GM12878 (cell line): ENCODE results near the gene ADM. TPM values are rescaled to one million over a fixed set of nuclear protein-coding genes. Genes with fewer than 3 reads are reported as not detected.

Experiments used
- ATAC-seq: fragments of 200-7000 bp; cut with Tn5 transposase; 3 replicates; pipeline ENCODE4 v1.9.1; 2020; ENCODE audit warnings: mild to moderate bottlenecking, moderate library complexity
- BruUV-seq: library from RNA; stranded (reverse); fragments of 400-500 nt; replicated peaks from 2 replicates; lab custom pipeline; 2021; lab: Mats Ljungman, UMichigan
- CTCF ChIA-PET: fragments of 300-600 bp; sonication (Branson Sonifier 250); formaldehyde crosslinking; extraction: SDS; loops from one replicate; lab custom pipeline; 2021; ENCODE audit warnings: inconsistent platforms; lab: Yijun Ruan, JAX
- POLR2A ChIA-PET: fragments of 350-600 bp; formaldehyde crosslinking; extraction: SDS; loops from one replicate; lab custom pipeline; 2021; ENCODE audit warnings: inconsistent platforms; lab: Charles Lee
- RAD21 ChIA-PET: fragments of 300-600 bp; sonication (Branson Sonifier 250); formaldehyde crosslinking; loops from one replicate; lab custom pipeline; 2023; ENCODE audit warnings: antibody characterized with exemption; ENCODE audit not compliant: unreplicated experiment; lab: Charles Lee
- SMC1A ChIA-PET: fragments of 300-600 bp; sonication (Branson Sonifier 250); formaldehyde crosslinking; loops from one replicate; lab custom pipeline; 2023; ENCODE audit not compliant: unreplicated experiment, uncharacterized antibody; lab: Charles Lee
- DNase-seq: peaks from one replicate; pipeline ENCODE4 v3.0.0-alpha.2; 2011; ENCODE audit warnings: low read depth, low spot score
- FAIRE-seq: peaks from 3 replicates; lab custom pipeline; 2011; peaks lifted over from hg19 to GRCh38; lab: Jason Lieb, UNC
- H2AFZ ChIP-seq: 2 replicates; pipeline ENCODE4 v1.6.0; 2011; ENCODE audit warnings: low read depth, low read length, control low read depth; ENCODE audit not compliant: control insufficient read depth
- H3K27ac ChIP-seq: 2 replicates; pipeline ENCODE4 v1.5.1; 2011; ENCODE audit warnings: control low read depth; ENCODE audit not compliant: control insufficient read depth, insufficient read depth
- H3K27me3 ChIP-seq, 2 experiments: replicated peaks in 1 of 2; 2 replicates each; pipeline versions ENCODE4 v1.6.0 to v1.6.1; 2011; ENCODE audit warnings: low read length in 1 of 2; ENCODE audit not compliant: control insufficient read depth in 2 of 2, insufficient read depth in 2 of 2
- H3K36me3 ChIP-seq, 2 experiments: 2 replicates each; pipeline ENCODE4 v1.5.1; 2011; ENCODE audit warnings: low read length in 1 of 2; ENCODE audit not compliant: control insufficient read depth in 2 of 2, insufficient read depth in 2 of 2
- H3K4me1 ChIP-seq: 2 replicates; pipeline ENCODE4 v1.6.1; 2011; ENCODE audit warnings: mild to moderate bottlenecking, low read length, moderate library complexity, mixed read lengths; ENCODE audit not compliant: control insufficient read depth, insufficient read depth
- H3K4me2 ChIP-seq: 2 replicates; pipeline ENCODE4 v1.6.0; 2011; ENCODE audit warnings: control low read depth; ENCODE audit not compliant: control insufficient read depth, insufficient read depth
- H3K4me3 ChIP-seq: fragments of 200-600 bp; sonication (generic); 2 replicates; pipeline ENCODE4 v1.5.1; 2016
- H3K79me2 ChIP-seq: 2 replicates; pipeline ENCODE4 v1.6.0; 2011; ENCODE audit warnings: low read length; ENCODE audit not compliant: control insufficient read depth, insufficient read depth
- H3K9ac ChIP-seq: 2 replicates; pipeline ENCODE4 v1.8.0; 2011; ENCODE audit warnings: low read length, control low read depth, mixed read lengths; ENCODE audit not compliant: control insufficient read depth, insufficient read depth
- H3K9me3 ChIP-seq: replicated peaks from 3 replicates; pipeline ENCODE4 v1.5.1; 2011; ENCODE audit warnings: mild to moderate bottlenecking, low read length; ENCODE audit not compliant: control insufficient read depth, insufficient read depth
- H4K20me1 ChIP-seq: 2 replicates; pipeline ENCODE4 v1.6.0; 2011; ENCODE audit not compliant: control insufficient read depth, insufficient read depth
- IKZF1 ChIP-seq: fragments of 450-650 bp; conservative IDR thresholded peaks from 2 replicates; pipeline ENCODE4 v1.6.1; 2017; ENCODE audit warnings: antibody characterized with exemption, mild to moderate bottlenecking
- RELA ChIP-seq: fragments of 450-650 bp; IDR thresholded peaks from 2 replicates; pipeline ENCODE4 v1.8.0; 2014; ENCODE audit warnings: borderline replicate concordance; ENCODE audit not compliant: partially characterized antibody
- WGBS: methylation state at CpG from one replicate; pipeline ENCODE4 v1.1.6; 2016; ENCODE audit warnings: low lambda C conversion rate; ENCODE audit not compliant: insufficient replicate concordance, insufficient coverage; ENCODE audit errors: missing lambda C conversion rate; 5-methylcytosine and 5-hydroxymethylcytosine counted together
- in situ Hi-C: fragments of 300-500 bp; cut with MboI; formaldehyde crosslinking; loops from 9 replicates; pipeline ENCODE4 v1.14.3; 2018; ENCODE audit warnings: mixed read lengths
- intact Hi-C: fragments of 100-400 bp; cut with micrococcal nuclease; formaldehyde crosslinking; loops from one replicate; pipeline ENCODE4 v1.14.2; 2022; ENCODE audit not compliant: unreplicated experiment
- polyA plus RNA-seq, 11 experiments: library from polyadenylated mRNA; depleted of rRNA in 4 of 11; unstranded in 6 of 11; stranded (reverse) in 5 of 11; fragments of >200 nt; fragmentation: Nextera tagmentation in 4 of 11; fragmentation: Illumina TruSeq in 1 of 11; extraction: Ambion mirVana in 4 of 11; extraction: Trizol in 1 of 11; gene quantifications; 1 replicate in 1 of 11; 2 replicates in 10 of 11; pipeline versions ENCODE4 v1.2.1 to v1.2.3, GENCODE V29; 2011 to 2016; ENCODE audit warnings: inconsistent platforms in 2 of 11, missing spikeins in 2 of 11, low read depth in 1 of 11
- total RNA-seq, 4 experiments: library from RNA; depleted of rRNA in 3 of 4; stranded (reverse); fragments of >200 nt in 3 of 4; fragmentation: Illumina TruSeq in 1 of 4; extraction: Trizol in 1 of 4; gene quantifications; 2 replicates each; pipeline versions ENCODE4 v1.2.1 to v1.2.3, GENCODE V29; 2013 to 2021

The ADM gene
- total and polyA plus RNA-seq, 10 of the 15 experiments (the other 5 are each of a cell fraction or from before 2014, with no cell fraction given): 0.11 to 4.2 (median 0.21) TPM; not detected in 7

- Histone ChIP-seq H3K79me2 (no peaks in the 10 kb centered on the region), H3K27me3 (peaks cover 24 to 27% of the 10 kb centered on the region in 2 experiments), H3K9ac (no peak overlapping the region), H3K9me3 (peaks cover 3% of the 10 kb centered on the region; the same call in 2 of the 3 replicates), H3K4me3 (no peak overlapping the region), H3K27ac (0 out of 2 replicates have a peak overlapping the region, but pooled peaks have one; percentile 19), H2AFZ (no peak overlapping the region), H4K20me1 (no peaks in the 10 kb centered on the region), H3K36me3 (no peaks in the 10 kb centered on the region), H3K4me2 (peak overlapping the region; percentile 13; the same call in 1 of the 2 replicates), H3K4me1 (peaks cover 38% of the 10 kb centered on the region)
- 73% methylated on average over 12 of the region's 12 CpGs for WGBS
- TF ChIP-seq IKZF1 (0 out of 2 replicates have a peak, but pooled peaks have one; percentile 11), RELA (no peak)
- in situ Hi-C loops: loop anchor here (10.0 kb wide), 1 partner anchor 695 kb away; no protein-coding TSS in a partner anchor
- ChIA-PET POLR2A (interaction anchor here (0.6 to 1.9 kb wide), 4 partner anchors 8 to 696 kb away, joined by 3 to 8 read pairs (median 5); no protein-coding TSS in a partner anchor), RAD21 (interaction anchor here (0.7 to 4.3 kb wide), 15 partner anchors 9 to 551 kb away, joined by 3 to 24 read pairs (median 6); no protein-coding TSS in a partner anchor), SMC1A (interaction anchor here (0.6 to 5.1 kb wide), 14 partner anchors 8 to 561 kb away, joined by 3 to 41 read pairs (median 5); no protein-coding TSS in a partner anchor), CTCF (interaction anchor here (0.8 to 5.3 kb wide), 14 partner anchors 8 to 1395 kb away, joined by 3 to 91 read pairs (median 10); no protein-coding TSS in a partner anchor)
- no peak for FAIRE-seq
- no peak for ATAC-seq
- intact Hi-C loops: loop anchor here (10.0 kb wide), 1 partner anchor 695 kb away; no protein-coding TSS in a partner anchor
- BruUV-seq: no TSS peak
- no peak for DNase-seq
These were observed 4.6 kb downstream of the ADM start for GRCh38 chr11:10309163-10310093.
